ENCODE results near the gene UCHL5. TPM values are rescaled to one million over a fixed set of nuclear protein-coding genes. Genes with fewer than 3 reads are reported as not detected.
"Not testable (repeated sequence)": the region's sequence is repeated elsewhere in the genome, so short reads cannot be mapped to it uniquely, and the experiment has no call there.

UCHL5 gene
- polyA plus RNA-seq, 1 donor from 2014 or later = 28.8 TPM

- peaks cover 9% of the 10 kb centered on the region for H3K79me2 ChIP-seq (replicated peaks; ENCODE audit: insufficient read depth, low read length)
Measured at GRCh38 chr1:193036337-193037047, 22.7 kb downstream of the UCHL5 start.

GRCh38 chr1:193033610-193034009 lies 25.6 kb downstream of the UCHL5 start:
- Histone ChIP-seq H3K4me2 (ENCODE audit: low read length) (no peak overlapping the region), H3K9ac (ENCODE audit: low read length) (no peak overlapping the region), H2AFZ (ENCODE audit: low read depth, low read length) (no peak overlapping the region), H4K20me1 (ENCODE audit: insufficient read depth) (no peaks in the 10 kb centered on the region), H3K27me3 (ENCODE audit: insufficient read depth, low read depth, low read length) (no peaks in the 10 kb centered on the region), H3K27ac (ENCODE audit: low read length) (no peak overlapping the region), H3K9me3 (ENCODE audit: low read length) (peaks cover 3% of the 10 kb centered on the region), H3K4me3 (ENCODE audit: low read length) (no peak overlapping the region), H3K36me3 (ENCODE audit: insufficient read depth, low read length) (no peaks in the 10 kb centered on the region), H3K79me2 (replicated peaks; ENCODE audit: insufficient read depth, low read length) (peaks cover 9% of the 10 kb centered on the region), H3F3A (ENCODE audit: insufficient read depth, low read length, poor library complexity, severe bottlenecking) (no peaks in the 10 kb centered on the region), H3K9me2 (ENCODE audit: insufficient read depth, low read length) (no peaks in the 10 kb centered on the region)
- TF ChIP-seq TAF1 (IDR thresholded peaks at IDR 0.05; ENCODE audit: low read depth) (no peak), POLR2AphosphoS5 (IDR thresholded peaks at IDR 0.05) (no peak), EZH2 (IDR thresholded peaks at IDR 0.05; ENCODE audit: borderline replicate concordance, insufficient read depth, low read length, poor library complexity, severe bottlenecking) (no peak), RAD21 (conservative IDR thresholded peaks at IDR 0.05) (no peak)

More at GRCh38 chr1:193036337-193037047, 22.7 kb downstream of the UCHL5 start:
- no peak overlapping the region for H2AFZ ChIP-seq (ENCODE audit: low read depth, low read length)
- H3K9me2 ChIP-seq (ENCODE audit: insufficient read depth, low read length) = no peaks in the 10 kb centered on the region
- H4K20me1 ChIP-seq (ENCODE audit: insufficient read depth) = no peaks in the 10 kb centered on the region
- no peak overlapping the region for H3K4me3 ChIP-seq (ENCODE audit: low read length)
- peaks cover 3% of the 10 kb centered on the region for H3K9me3 ChIP-seq (ENCODE audit: low read length)
- H3K36me3 ChIP-seq (ENCODE audit: insufficient read depth, low read length) = no peaks in the 10 kb centered on the region
- H3K27ac ChIP-seq (ENCODE audit: low read length) = no peak overlapping the region
- TF ChIP-seq SMC3 (conservative IDR thresholded peaks at IDR 0.05; ENCODE audit: poor library complexity) (no peak), POLR2AphosphoS5 (IDR thresholded peaks at IDR 0.05) (no peak), EP300 (conservative IDR thresholded peaks at IDR 0.05; ENCODE audit: poor library complexity, severe bottlenecking) (no peak), RAD21 (conservative IDR thresholded peaks at IDR 0.05) (no peak), REST (IDR thresholded peaks at IDR 0.05; ENCODE audit: borderline replicate concordance) (no peak), EZH2 (IDR thresholded peaks at IDR 0.05; ENCODE audit: borderline replicate concordance, insufficient read depth, low read length, poor library complexity, severe bottlenecking) (no peak), TAF1 (IDR thresholded peaks at IDR 0.05; ENCODE audit: low read depth) (no peak), CTCF (IDR thresholded peaks at IDR 0.05; ENCODE audit: poor library complexity, severe bottlenecking) (no peak), MXI1 (conservative IDR thresholded peaks at IDR 0.05; ENCODE audit: poor library complexity, severe bottlenecking) (no peak)
- no peaks in the 10 kb centered on the region for H3K27me3 ChIP-seq (ENCODE audit: insufficient read depth, low read depth, low read length)
- no peak overlapping the region for H3K9ac ChIP-seq (ENCODE audit: low read length)
- no peaks in the 10 kb centered on the region for H3F3A ChIP-seq (ENCODE audit: insufficient read depth, low read length, poor library complexity, severe bottlenecking)
- H3K4me2 ChIP-seq (ENCODE audit: low read length) = no peak overlapping the region

GRCh38 chr1:193032643-193033427 lies 26.3 kb downstream of the UCHL5 start:
- not testable (repeated sequence) for H3K36me3 ChIP-seq (ENCODE audit: insufficient read depth, low read length); H3F3A ChIP-seq (ENCODE audit: insufficient read depth, low read length, poor library complexity, severe bottlenecking); H3K9me2 ChIP-seq (ENCODE audit: insufficient read depth, low read length); H3K79me2 ChIP-seq (replicated peaks; ENCODE audit: insufficient read depth, low read length); H3K27me3 ChIP-seq (ENCODE audit: insufficient read depth, low read depth, low read length); H3K9ac ChIP-seq (ENCODE audit: low read length); H2AFZ ChIP-seq (ENCODE audit: low read depth, low read length); H3K27ac ChIP-seq (ENCODE audit: low read length); H3K4me2 ChIP-seq (ENCODE audit: low read length); H3K4me3 ChIP-seq (ENCODE audit: low read length); H3K9me3 ChIP-seq (ENCODE audit: low read length); H4K20me1 ChIP-seq (ENCODE audit: insufficient read depth)
